Measurements from ENCODE around the gene ARHGEF7.

Gene ARHGEF7

GRCh38 chr13:111177921-111178320, 62.8 kb downstream of the ARHGEF7 start:
- in situ Hi-C loops (cut with MboI; ENCODE audit: low pct_unique_long_range_greater_than_20kb, low sequenced_read_pairs, unreplicated experiment), result no loop called here
- TF ChIP-seq CTCF (IDR thresholded peaks at IDR 0.05; ENCODE audit: extremely low read depth, insufficient read depth, missing control alignments), result no peak
- DNase-seq (ENCODE audit: low spot score), result no peak

- no peak for TF ChIP-seq CTCF (IDR thresholded peaks at IDR 0.05; ENCODE audit: extremely low read depth, insufficient read depth, missing control alignments)
- in situ Hi-C loops (cut with MboI; ENCODE audit: low pct_unique_long_range_greater_than_20kb, low sequenced_read_pairs, unreplicated experiment), result no loop called here
- no peak for DNase-seq (ENCODE audit: low spot score)
Observed at GRCh38 chr13:111178402-111178801, 63.3 kb downstream of the ARHGEF7 start.

GRCh38 chr13:111179908-111180760, 65.0 kb downstream of the ARHGEF7 start:
- no peak for DNase-seq (ENCODE audit: low spot score)
- in situ Hi-C loops (cut with MboI; ENCODE audit: low pct_unique_long_range_greater_than_20kb, low sequenced_read_pairs, unreplicated experiment), result no loop called here
- TF ChIP-seq CTCF (IDR thresholded peaks at IDR 0.05; ENCODE audit: extremely low read depth, insufficient read depth, missing control alignments), result no peak

- no peak for TF ChIP-seq CTCF (IDR thresholded peaks at IDR 0.05; ENCODE audit: extremely low read depth, insufficient read depth, missing control alignments)
- in situ Hi-C loops (cut with MboI; ENCODE audit: low pct_unique_long_range_greater_than_20kb, low sequenced_read_pairs, unreplicated experiment), result no loop called here
- DNase-seq (ENCODE audit: low spot score), result no peak
Observed at GRCh38 chr13:111181977-111182376, 66.9 kb downstream of the ARHGEF7 start.

- in situ Hi-C loops (cut with MboI; ENCODE audit: low pct_unique_long_range_greater_than_20kb, low sequenced_read_pairs, unreplicated experiment), result no loop called here
- no peak for TF ChIP-seq CTCF (IDR thresholded peaks at IDR 0.05; ENCODE audit: extremely low read depth, insufficient read depth, missing control alignments)
- DNase-seq (ENCODE audit: low spot score), result no peak
Observed at GRCh38 chr13:111183087-111183645, 68.1 kb downstream of the ARHGEF7 start.

GRCh38 chr13:111183959-111184358, 68.8 kb downstream of the ARHGEF7 start:
- in situ Hi-C loops (cut with MboI; ENCODE audit: low pct_unique_long_range_greater_than_20kb, low sequenced_read_pairs, unreplicated experiment), result no loop called here
- DNase-seq (ENCODE audit: low spot score), result no peak
- TF ChIP-seq CTCF (IDR thresholded peaks at IDR 0.05; ENCODE audit: extremely low read depth, insufficient read depth, missing control alignments), result no peak
